Epithelial cell of alveolus of lung (primary cell): Measurements from ENCODE around the gene NUP54. TPM values are rescaled to one million over a fixed set of nuclear protein-coding genes. Genes with fewer than 3 reads are reported as not detected.

Source experiments
- total RNA-seq: library from RNA; depleted of rRNA; stranded (reverse); fragments of >200 nt; gene quantifications from 2 replicates; pipeline ENCODE4 v1.2.1, GENCODE V29; 2015

NUP54 gene
- 41.6 and 42.0 TPM in 2 replicates for total RNA-seq

GRCh38 chr4:76148142-76148865, at the start of gene NUP54:
Gene NUP54, minus strand, starts transcription at chr4:76148397. Its CDS starts 23 bp downstream, at chr4:76148374.

DNA sequence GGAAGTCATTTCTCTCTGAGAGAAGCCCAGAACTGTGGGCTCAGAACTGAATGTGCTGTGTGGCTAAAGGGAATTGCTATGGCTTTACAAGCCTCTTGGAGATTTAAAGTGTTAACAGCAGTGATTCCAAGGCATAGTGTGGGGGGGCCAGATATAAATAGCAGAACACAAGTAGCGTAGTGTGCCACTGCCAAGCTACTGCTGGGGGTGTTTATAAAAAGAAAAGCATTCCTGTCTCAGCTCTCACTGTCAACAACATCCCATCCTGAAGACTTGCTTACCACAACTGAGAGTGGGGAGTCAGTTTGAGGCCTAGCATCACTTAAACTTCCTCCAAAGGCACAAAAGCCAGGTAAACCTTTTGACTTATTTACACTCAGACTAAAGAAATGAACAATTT, 73.7 kb downstream of the NUP54 start, which contains the start of gene ART3:
Gene ART3, plus strand, starts transcription at position 242 of the 400 bp plus-strand sequence. CDS start 1,181 bp downstream, outside the sequence.

Other genes starting within 250 kb of the NUP54 start
- not detected in 2 replicates for gene PPEF2, start 245.9 kb downstream of the NUP54 start, total RNA-seq
- 23.5 and 57.5 TPM in 2 replicates for gene NAAA, start 207.4 kb downstream of the NUP54 start, total RNA-seq
- gene SDAD1, start 157.5 kb downstream of the NUP54 start, total RNA-seq, result 16.0 and 26.2 TPM in 2 replicates
- not detected in 2 replicates for gene CXCL9, start 140.9 kb downstream of the NUP54 start, total RNA-seq
- 3.4 TPM in 1 of 2 replicates, not detected in the other for gene CXCL10, start 124.9 kb downstream of the NUP54 start, total RNA-seq
- gene CXCL11, start 112.3 kb downstream of the NUP54 start, total RNA-seq, result 1.0 TPM in 1 of 2 replicates, not detected in the other
- 1.0 TPM in 1 of 2 replicates, not detected in the other for gene ART3, start 73.7 kb downstream of the NUP54 start, total RNA-seq
- 122 and 254 TPM in 2 replicates for gene SCARB2, start 65.4 kb upstream of the NUP54 start, total RNA-seq
- 2.1 TPM in 1 of 2 replicates, not detected in the other for gene FAM47E, start 103.3 kb upstream of the NUP54 start, total RNA-seq
- 5.0 and 6.9 TPM in 2 replicates for gene STBD1, start 158.3 kb upstream of the NUP54 start, total RNA-seq